ENCODE data around the gene DMRTB1.

GRCh38 chr1:53438427-53439336 is 20.5 kb upstream of the DMRTB1 start:
- TF ChIP-seq CTCF (IDR thresholded peaks at IDR 0.05) (no peak), POLR2A (IDR thresholded peaks at IDR 0.05) (no peak)

Measured in Peyer's patch (tissue), 4 donors.